Body of pancreas (tissue), 4 donors: ENCODE measurements around the gene BTG3. TPM values are rescaled to one million over a fixed set of nuclear protein-coding genes. Genes with fewer than 3 reads are reported as not detected.

Experiments
- ATAC-seq: fragments of 150-250 bp; one replicate; pipeline ENCODE4 v1.9.1; 2016
- DNase-seq, 4 donors: peaks; one replicate each; pipeline ENCODE4 v3.0.0-alpha.2; 2019
- H3K27ac ChIP-seq, 4 donors: fragments of 200-600 bp; sonication (generic); 1 replicate in 3 of 4; 2 replicates in 1 of 4; pipeline versions ENCODE4 v1.5.1 to v1.6.1; 2016 to 2019; ENCODE audit warnings: mild to moderate bottlenecking in 1 of 4, mixed read lengths in 1 of 4, moderate library complexity in 1 of 4
- H3K27me3 ChIP-seq, 2 donors: fragments of 200-600 bp; sonication (generic); one replicate each; pipeline ENCODE4 v1.6.0; 2016; ENCODE audit warnings: mild to moderate bottlenecking in 1 of 2
- H3K36me3 ChIP-seq, 2 donors: fragments of 200-600 bp; sonication (generic); replicated peaks in 1 of 2; 2 replicates each; pipeline ENCODE4 v1.5.1; 2016; ENCODE audit warnings: low read depth in 2 of 2; ENCODE audit not compliant: insufficient read depth in 1 of 2
- H3K4me1 ChIP-seq: fragments of 200-600 bp; sonication (generic); one replicate; pipeline ENCODE4 v1.6.0; 2016
- H3K4me3 ChIP-seq, 2 donors: fragments of 200-600 bp; sonication (generic); 1 replicate in 1 of 2; 2 replicates in 1 of 2; pipeline ENCODE4 v1.5.1; 2016 to 2019
- H3K9me3 ChIP-seq, 3 donors: fragments of 200-600 bp; sonication (generic); 1 replicate in 2 of 3; 2 replicates in 1 of 3; pipeline ENCODE4 v1.5.1; 2016
- POLR2A ChIP-seq, 3 donors: fragments of 450-650 bp; IDR thresholded peaks; one replicate each; pipeline ENCODE4 v1.6.1; 2016; ENCODE audit warnings: antibody characterized with exemption in 3 of 3, mild to moderate bottlenecking in 2 of 3
- WGBS, 2 donors: methylation state at CpG; one replicate each; pipeline ENCODE4 v1.1.5; 2017; 5-methylcytosine and 5-hydroxymethylcytosine counted together
- intact Hi-C: fragments of 100-400 bp; cut with DNase I; formaldehyde crosslinking; loops from one replicate; pipeline ENCODE4 v1.15.1; 2023
- small RNA-seq: library from RNA; depleted of rRNA; stranded (forward); fragments of <200 nt; gene quantifications from one replicate; pipeline ENCODE3, GENCODE V24; 2016
- total RNA-seq, 2 donors: library from RNA; depleted of rRNA; stranded (reverse); fragments of >200 nt; gene quantifications; one replicate each; pipeline ENCODE4 v1.1.0, GENCODE V29; 2016
- TF ChIP-seq, protein P1 (sequence below), 7 experiments: fragments of 450-650 bp in 4 of 7; fragments of 200-600 bp in 3 of 7; sonication (generic) in 3 of 7; IDR thresholded peaks; one replicate each; pipeline ENCODE4 v1.5.1; 2016 to 2019; ENCODE audit warnings: antibody characterized with exemption in 7 of 7

Gene BTG3
- total RNA-seq, 2 donors from 2014 or later: 16.6 to 55.4 TPM

DNA sequence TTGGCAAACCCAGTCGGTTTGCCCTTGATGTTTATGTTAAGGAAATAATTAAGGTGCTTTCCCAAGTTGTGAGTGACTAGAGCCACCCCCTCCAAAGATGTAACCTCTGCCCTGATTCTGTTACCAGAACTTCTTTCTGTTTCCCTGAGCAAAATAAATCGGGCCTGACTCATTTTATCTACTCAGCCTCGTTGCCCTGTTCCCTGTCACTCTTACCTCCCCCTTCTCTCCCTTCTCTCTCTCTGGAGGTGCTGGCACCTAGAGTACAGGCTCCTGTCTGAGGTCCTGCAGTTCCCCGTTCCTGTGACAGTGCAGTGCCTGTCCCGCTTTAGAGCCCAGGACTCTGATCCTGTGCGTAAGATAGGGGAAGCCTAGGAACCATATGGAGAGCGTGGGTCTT lies 64.4 kb downstream of the BTG3 start:
- intact Hi-C loops: no loop called here
- no peak for TF ChIP-seq POLR2A (IDR thresholded peaks at IDR 0.05)
- TF ChIP-seq, protein P1, sequence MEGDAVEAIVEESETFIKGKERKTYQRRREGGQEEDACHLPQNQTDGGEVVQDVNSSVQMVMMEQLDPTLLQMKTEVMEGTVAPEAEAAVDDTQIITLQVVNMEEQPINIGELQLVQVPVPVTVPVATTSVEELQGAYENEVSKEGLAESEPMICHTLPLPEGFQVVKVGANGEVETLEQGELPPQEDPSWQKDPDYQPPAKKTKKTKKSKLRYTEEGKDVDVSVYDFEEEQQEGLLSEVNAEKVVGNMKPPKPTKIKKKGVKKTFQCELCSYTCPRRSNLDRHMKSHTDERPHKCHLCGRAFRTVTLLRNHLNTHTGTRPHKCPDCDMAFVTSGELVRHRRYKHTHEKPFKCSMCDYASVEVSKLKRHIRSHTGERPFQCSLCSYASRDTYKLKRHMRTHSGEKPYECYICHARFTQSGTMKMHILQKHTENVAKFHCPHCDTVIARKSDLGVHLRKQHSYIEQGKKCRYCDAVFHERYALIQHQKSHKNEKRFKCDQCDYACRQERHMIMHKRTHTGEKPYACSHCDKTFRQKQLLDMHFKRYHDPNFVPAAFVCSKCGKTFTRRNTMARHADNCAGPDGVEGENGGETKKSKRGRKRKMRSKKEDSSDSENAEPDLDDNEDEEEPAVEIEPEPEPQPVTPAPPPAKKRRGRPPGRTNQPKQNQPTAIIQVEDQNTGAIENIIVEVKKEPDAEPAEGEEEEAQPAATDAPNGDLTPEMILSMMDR (IDR thresholded peaks at IDR 0.05): no peak
- ATAC-seq (no peak), DNase-seq (no peak)
- Histone ChIP-seq H3K4me3 (no peak overlapping the region), H3K4me1 (peaks cover 20% of the 10 kb centered on the region), H3K36me3 (peaks cover 0 to 1% of the 10 kb centered on the region in 2 donors), H3K27ac (no peak overlapping the region), H3K9me3 (no peaks in the 10 kb centered on the region), H3K27me3 (no peaks in the 10 kb centered on the region)
- WGBS, 2 donors: 74 to 76% methylated on average over 5 to 7 of the region's 7 CpGs

DNA sequence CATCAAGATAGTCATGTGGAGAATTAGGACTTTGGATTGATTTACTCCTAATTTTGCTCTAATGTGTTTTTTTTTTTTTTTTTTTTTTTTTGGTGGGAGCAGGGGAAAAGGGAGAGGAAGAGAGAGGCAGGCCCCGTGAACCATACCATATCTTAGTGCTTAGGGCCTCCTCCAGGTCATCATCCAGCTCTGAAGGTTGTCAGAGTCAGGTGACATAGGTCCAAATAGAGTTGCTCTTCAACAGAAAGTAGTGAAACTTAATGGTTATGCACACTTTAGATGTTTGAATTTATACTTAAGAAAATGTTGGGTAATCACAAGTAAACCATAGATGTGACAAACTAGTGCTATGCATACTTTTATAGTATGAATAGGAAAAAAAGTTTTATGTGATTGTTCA lies 67.7 kb downstream of the BTG3 start:
- DNase-seq: no peak
- H3K27me3 ChIP-seq: no peaks in the 10 kb centered on the region
- no peak for TF ChIP-seq POLR2A (IDR thresholded peaks at IDR 0.05)
- TF ChIP-seq, protein P1 (IDR thresholded peaks at IDR 0.05): no peak
- H3K27ac ChIP-seq: no peak overlapping the region
- H3K4me3 ChIP-seq: no peak overlapping the region
- no peaks in the 10 kb centered on the region for H3K9me3 ChIP-seq
- no peak for ATAC-seq
- 75 to 100% methylated on average over 1 of the region's 1 CpG for WGBS, 2 donors
- intact Hi-C loops: no loop called here
- peaks cover 35% of the 10 kb centered on the region for H3K4me1 ChIP-seq
- peaks cover 0 to 1% of the 10 kb centered on the region in 2 donors for H3K36me3 ChIP-seq

Small RNA genes within 50 kb of the gene (small RNA-seq; reads per million reads assigned to genes)
- gene RF00019: not detected

Other genes with a start within 250 kb of the BTG3 start
- gene CXADR, start 99.9 kb downstream of the BTG3 start, total RNA-seq: 10 to 100 TPM; 28.8 to 41.9 TPM
- 1 to 10 TPM; 2.0 to 7.0 TPM for gene C21orf91, start 206.5 kb upstream of the BTG3 start, total RNA-seq